Neural progenitor cell (in vitro differentiated cells): Measurements from ENCODE around the gene BCAN. TPM values are rescaled to one million over a fixed set of nuclear protein-coding genes. Genes with fewer than 3 reads are reported as not detected.
A peak's percentile ranks its signal among the peaks of the same experiment; 100 is the strongest.

Experiments used
- DNase-seq: peaks from one replicate; pipeline ENCODE4 v3.0.0-alpha.2; 2016; ENCODE audit warnings: low spot score
- H2AFZ ChIP-seq: fragments of 200-600 bp; sonication (generic); replicated peaks from 2 replicates; pipeline ENCODE4 v1.6.1; 2016; ENCODE audit warnings: antibody characterized with exemption
- H3F3A ChIP-seq: fragments of 200-600 bp; sonication (generic); 2 replicates; pipeline ENCODE4 v1.6.1; 2016; ENCODE audit warnings: antibody characterized with exemption, low read depth
- H3K27ac ChIP-seq: fragments of 200-600 bp; sonication (generic); 2 replicates; pipeline ENCODE4 v1.5.1; 2016; ENCODE audit warnings: mild to moderate bottlenecking
- H3K27me3 ChIP-seq: fragments of 200-600 bp; sonication (generic); 2 replicates; pipeline ENCODE4 v1.6.1; 2016; ENCODE audit warnings: mild to moderate bottlenecking, moderate library complexity
- H3K36me3 ChIP-seq: fragments of 200-600 bp; sonication (generic); 2 replicates; pipeline ENCODE4 v1.5.1; 2016
- H3K4me1 ChIP-seq: fragments of 200-600 bp; sonication (generic); 2 replicates; pipeline ENCODE4 v1.6.1; 2016; ENCODE audit warnings: mixed run types
- H3K4me2 ChIP-seq: fragments of 200-600 bp; sonication (generic); 2 replicates; pipeline ENCODE4 v1.6.1; 2016
- H3K4me3 ChIP-seq: fragments of 200-600 bp; sonication (generic); 2 replicates; pipeline ENCODE4 v1.5.1; 2016
- H3K79me2 ChIP-seq: fragments of 200-600 bp; sonication (generic); 2 replicates; pipeline ENCODE4 v1.6.1; 2016; ENCODE audit warnings: low read depth
- H3K9ac ChIP-seq: fragments of 200-600 bp; sonication (generic); 2 replicates; pipeline ENCODE4 v1.6.1; 2016
- H3K9me3 ChIP-seq: fragments of 200-600 bp; sonication (generic); 2 replicates; pipeline ENCODE4 v1.5.1; 2016; ENCODE audit warnings: low read depth
- H4K20me1 ChIP-seq: fragments of 200-600 bp; sonication (generic); 2 replicates; pipeline ENCODE4 v1.6.1; 2016; ENCODE audit warnings: low read depth
- H3K27ac Mint-ChIP-seq: 3 replicates; pipeline ENCODE4 v1.8.0; 2021; ENCODE audit warnings: mixed read lengths
- H3K27me3 Mint-ChIP-seq: 2 replicates; pipeline ENCODE4 v1.8.0; 2022; ENCODE audit warnings: low read depth, mild to moderate bottlenecking, inconsistent platforms, moderate library complexity, mixed read lengths; ENCODE audit not compliant: insufficient read depth
- H3K36me3 Mint-ChIP-seq: 3 replicates; pipeline ENCODE4 v1.8.0; 2021; ENCODE audit warnings: mixed read lengths
- H3K4me1 Mint-ChIP-seq: 3 replicates; pipeline ENCODE4 v1.8.0; 2021; ENCODE audit warnings: mixed read lengths
- H3K4me3 Mint-ChIP-seq: 3 replicates; pipeline ENCODE4 v1.8.0; 2021; ENCODE audit warnings: mild to moderate bottlenecking, moderate library complexity, mixed read lengths
- H3K9me3 Mint-ChIP-seq: 3 replicates; pipeline ENCODE4 v1.8.0; 2020; ENCODE audit warnings: mixed read lengths
- EZH2 ChIP-seq: fragments of 200-600 bp; sonication (generic); IDR thresholded peaks from 2 replicates; pipeline ENCODE4 v1.6.1; 2017; ENCODE audit warnings: antibody characterized with exemption, mild to moderate bottlenecking, moderate library complexity
- EZH2phosphoT487 ChIP-seq: fragments of 200-600 bp; sonication (generic); IDR thresholded peaks from 2 replicates; pipeline ENCODE4 v1.6.1; 2017; ENCODE audit warnings: antibody characterized with exemption
- total RNA-seq: library from RNA; depleted of rRNA; stranded (reverse); fragments of >200 nt; gene quantifications from 2 replicates; pipeline ENCODE4 v1.2.3, GENCODE V29; 2015; ENCODE audit warnings: low replicate concordance
- TF ChIP-seq, protein P1 (sequence below): fragments of 200-600 bp; sonication (generic); IDR thresholded peaks from 2 replicates; pipeline ENCODE4 v1.5.1; 2017; ENCODE audit warnings: antibody characterized with exemption, mild to moderate bottlenecking

The BCAN gene
- total RNA-seq, 1 donor from 2014 or later: not detected

DNA sequence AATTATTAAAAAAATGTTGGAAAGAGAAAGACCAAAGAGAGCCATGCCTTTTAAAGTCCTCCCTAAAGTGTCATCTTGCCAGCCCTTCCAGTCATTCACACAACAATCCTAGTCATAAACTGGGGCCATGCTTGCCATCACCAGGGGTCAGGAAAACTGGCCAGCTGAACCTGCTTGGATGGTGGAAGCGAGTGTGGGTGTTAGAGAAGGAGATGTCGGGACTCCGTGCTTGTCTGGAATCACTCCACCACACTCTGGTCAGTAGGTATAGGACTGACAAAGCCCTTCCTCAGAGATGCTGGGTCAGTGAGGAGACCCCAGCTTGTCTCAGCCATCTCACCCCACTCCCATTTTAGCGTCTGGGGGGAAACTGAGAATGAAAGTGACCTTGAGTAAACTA is 26.0 kb upstream of the BCAN start:
- no peak for TF ChIP-seq EZH2phosphoT487
- TF ChIP-seq EZH2: no peak
- TF ChIP-seq, protein P1, sequence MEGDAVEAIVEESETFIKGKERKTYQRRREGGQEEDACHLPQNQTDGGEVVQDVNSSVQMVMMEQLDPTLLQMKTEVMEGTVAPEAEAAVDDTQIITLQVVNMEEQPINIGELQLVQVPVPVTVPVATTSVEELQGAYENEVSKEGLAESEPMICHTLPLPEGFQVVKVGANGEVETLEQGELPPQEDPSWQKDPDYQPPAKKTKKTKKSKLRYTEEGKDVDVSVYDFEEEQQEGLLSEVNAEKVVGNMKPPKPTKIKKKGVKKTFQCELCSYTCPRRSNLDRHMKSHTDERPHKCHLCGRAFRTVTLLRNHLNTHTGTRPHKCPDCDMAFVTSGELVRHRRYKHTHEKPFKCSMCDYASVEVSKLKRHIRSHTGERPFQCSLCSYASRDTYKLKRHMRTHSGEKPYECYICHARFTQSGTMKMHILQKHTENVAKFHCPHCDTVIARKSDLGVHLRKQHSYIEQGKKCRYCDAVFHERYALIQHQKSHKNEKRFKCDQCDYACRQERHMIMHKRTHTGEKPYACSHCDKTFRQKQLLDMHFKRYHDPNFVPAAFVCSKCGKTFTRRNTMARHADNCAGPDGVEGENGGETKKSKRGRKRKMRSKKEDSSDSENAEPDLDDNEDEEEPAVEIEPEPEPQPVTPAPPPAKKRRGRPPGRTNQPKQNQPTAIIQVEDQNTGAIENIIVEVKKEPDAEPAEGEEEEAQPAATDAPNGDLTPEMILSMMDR: no peak
- Mint-ChIP-seq H3K4me1 (peaks cover 8% of the 10 kb centered on the region), H3K36me3 (no peaks in the 10 kb centered on the region), H3K4me3 (no peak overlapping the region), H3K9me3 (no peaks in the 10 kb centered on the region), H3K27me3 (peaks cover 27% of the 10 kb centered on the region), H3K27ac (no peak overlapping the region)
- H3K36me3 ChIP-seq: no peaks in the 10 kb centered on the region
- H3K9ac ChIP-seq: no peak overlapping the region
- H3K79me2 ChIP-seq: no peaks in the 10 kb centered on the region
- H2AFZ ChIP-seq: no peak overlapping the region
- H3K4me2 ChIP-seq: no peak overlapping the region
- H3K4me1 ChIP-seq: no peaks in the 10 kb centered on the region
- H3K27ac ChIP-seq: no peak overlapping the region
- DNase-seq: no peak
- H3K4me3 ChIP-seq: no peak overlapping the region
- H3K27me3 ChIP-seq: peaks cover 64% of the 10 kb centered on the region
- H3F3A ChIP-seq: peaks cover 6% of the 10 kb centered on the region
- peaks cover 6% of the 10 kb centered on the region for H4K20me1 ChIP-seq
- no peaks in the 10 kb centered on the region for H3K9me3 ChIP-seq

GRCh38 chr1:156616463-156616862 is 25.5 kb upstream of the BCAN start:
- Histone ChIP-seq H3K4me3 (no peak overlapping the region), H3K9me3 (no peaks in the 10 kb centered on the region), H4K20me1 (peaks cover 6% of the 10 kb centered on the region), H3K4me1 (no peaks in the 10 kb centered on the region), H3K4me2 (no peak overlapping the region), H3K79me2 (no peaks in the 10 kb centered on the region), H3K9ac (no peak overlapping the region), H3F3A (peaks cover 6% of the 10 kb centered on the region), H3K36me3 (no peaks in the 10 kb centered on the region), H2AFZ (no peak overlapping the region), H3K27me3 (peaks cover 67% of the 10 kb centered on the region), H3K27ac (no peak overlapping the region)
- no peaks in the 10 kb centered on the region for H3K9me3 Mint-ChIP-seq
- no peaks in the 10 kb centered on the region for H3K36me3 Mint-ChIP-seq
- no peak for DNase-seq
- H3K27ac Mint-ChIP-seq: no peak overlapping the region
- peaks cover 8% of the 10 kb centered on the region for H3K4me1 Mint-ChIP-seq
- no peak overlapping the region for H3K4me3 Mint-ChIP-seq
- peaks cover 26% of the 10 kb centered on the region for H3K27me3 Mint-ChIP-seq
- TF ChIP-seq EZH2phosphoT487: no peak
- TF ChIP-seq EZH2: no peak

DNA sequence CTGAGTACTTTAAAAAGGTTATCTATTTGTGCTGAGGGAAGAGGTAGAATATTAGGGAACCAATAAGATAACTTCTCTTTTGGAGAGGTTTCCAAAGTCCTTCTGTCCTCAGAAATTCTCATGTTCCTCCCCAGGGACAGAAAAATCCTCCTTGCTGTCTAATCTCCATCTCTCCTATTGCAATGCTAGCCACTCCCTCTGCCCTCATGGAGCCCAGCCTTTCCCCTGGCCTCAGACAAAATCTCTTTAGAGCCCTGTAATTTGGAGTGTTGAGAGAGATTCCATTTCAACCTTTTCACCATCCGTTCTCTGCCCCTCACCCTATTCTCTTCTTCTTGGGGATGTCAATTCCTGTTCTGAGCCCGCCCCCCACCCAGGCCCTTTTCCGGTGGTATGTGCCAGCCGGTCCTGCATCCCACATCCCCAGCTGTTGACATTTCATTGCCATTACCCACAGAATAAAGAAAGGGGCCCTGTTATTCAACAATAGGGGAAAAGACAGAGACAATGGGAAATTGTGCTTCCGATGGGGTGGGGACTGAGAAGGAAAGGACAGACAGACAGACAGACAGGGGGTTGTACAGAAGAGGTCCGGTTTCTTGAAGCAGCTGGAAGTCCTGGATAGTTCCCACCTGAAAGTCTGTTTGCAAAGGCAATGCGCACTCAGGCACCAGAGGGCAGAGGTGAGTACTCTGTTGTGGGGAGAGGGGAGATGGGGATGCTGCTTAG is 22.9 kb upstream of the BCAN start, which contains the start of gene HAPLN2:
Gene HAPLN2, plus strand, starts transcription at position 563 of the 729 bp plus-strand sequence. CDS start 4,076 bp downstream, outside the sequence.
- H3K4me3 ChIP-seq: no peak within 1 kb of the TSS
- TF ChIP-seq EZH2phosphoT487 (no peak), EZH2 (no peak)
- TF ChIP-seq, protein P1: peak; percentile 63

GRCh38 chr1:156619582-156619955 is 22.3 kb upstream of the BCAN start:
- Histone ChIP-seq H3F3A (peaks cover 8% of the 10 kb centered on the region), H3K27ac (no peak overlapping the region), H2AFZ (no peak overlapping the region), H3K4me3 (no peak overlapping the region), H3K27me3 (peaks cover 76% of the 10 kb centered on the region), H3K9me3 (no peaks in the 10 kb centered on the region), H3K4me2 (no peak overlapping the region), H3K36me3 (no peaks in the 10 kb centered on the region), H3K9ac (no peak overlapping the region), H3K4me1 (no peaks in the 10 kb centered on the region), H4K20me1 (peaks cover 15% of the 10 kb centered on the region), H3K79me2 (no peaks in the 10 kb centered on the region)
- DNase-seq: no peak
- Mint-ChIP-seq H3K4me1 (peaks cover 16% of the 10 kb centered on the region), H3K4me3 (no peak overlapping the region), H3K27ac (no peak overlapping the region), H3K27me3 (peaks cover 46% of the 10 kb centered on the region), H3K9me3 (no peaks in the 10 kb centered on the region), H3K36me3 (no peaks in the 10 kb centered on the region)
- TF ChIP-seq, protein P1: no peak
- TF ChIP-seq EZH2 (no peak), EZH2phosphoT487 (no peak)

More for the DNA sequence above, 22.9 kb upstream of the BCAN start, which contains the start of gene HAPLN2:
- Histone ChIP-seq H3K4me1 (no peaks in the 10 kb centered on the region), H4K20me1 (peaks cover 13% of the 10 kb centered on the region), H2AFZ (no peak within 1 kb of the TSS), H3K36me3 (no peaks in the 10 kb centered on the region), H3K79me2 (no peaks in the 10 kb centered on the region), H3K27ac (no peak within 1 kb of the TSS), H3K4me2 (no peak within 1 kb of the TSS), H3K27me3 (peaks cover 74% of the 10 kb centered on the region), H3K9ac (no peak within 1 kb of the TSS), H3K9me3 (no peaks in the 10 kb centered on the region), H3F3A (peaks cover 6% of the 10 kb centered on the region)
- no peaks in the 10 kb centered on the region for H3K9me3 Mint-ChIP-seq
- no peak within 1 kb of the TSS for H3K27ac Mint-ChIP-seq
- DNase-seq: peak; percentile 72
- no peak within 1 kb of the TSS for H3K4me3 Mint-ChIP-seq
- H3K27me3 Mint-ChIP-seq: peaks cover 44% of the 10 kb centered on the region
- no peaks in the 10 kb centered on the region for H3K36me3 Mint-ChIP-seq
- H3K4me1 Mint-ChIP-seq: peaks cover 16% of the 10 kb centered on the region
